ENCODE data around the gene ALDH1A2.

GRCh38 chr15:58026051-58026450 is 39.5 kb downstream of the ALDH1A2 start:
- TF ChIP-seq CTCF (IDR thresholded peaks at IDR 0.05) (no peak), POLR2A (IDR thresholded peaks at IDR 0.05) (no peak), EP300 (IDR thresholded peaks at IDR 0.05) (no peak), POLR2AphosphoS5 (IDR thresholded peaks at IDR 0.05) (no peak)

All from gastroesophageal sphincter (tissue), 3 donors.